ENCODE measurements around the gene SSRP1. TPM values are rescaled to one million over a fixed set of nuclear protein-coding genes. Genes with fewer than 3 reads are reported as not detected.
"Not testable (repeated sequence)": the region's sequence is repeated elsewhere in the genome, so short reads cannot be mapped to it uniquely, and the experiment has no call there.

SSRP1 gene
- polyA plus RNA-seq, 1 experiment = 113 TPM

GRCh38 chr11:57340039-57340615 lies 4.4 kb upstream of the SSRP1 start:
- ChIA-PET CTCF (interaction anchor here (0.6 to 1.2 kb wide), 2 partner anchors 187 to 331 kb away, joined by 3 to 5 read pairs; no protein-coding TSS in a partner anchor), POLR2A (no interaction called here)
- Histone ChIP-seq H3K27ac (ENCODE audit: low read depth, low read length) (no peak overlapping the region), H3K4me3 (ENCODE audit: low read depth, low read length) (no peak overlapping the region), H3K27me3 (ENCODE audit: control insufficient read depth, insufficient read depth, low read length) (peaks cover 25% of the 10 kb centered on the region), H3K9me3 (ENCODE audit: control insufficient read depth, insufficient read depth, low read length) (no peaks in the 10 kb centered on the region; the same call in 1 of the 2 replicates)
- DNase-seq (ENCODE audit: low read depth, low spot score) = no peak
- no peak for TF ChIP-seq CTCF (IDR thresholded peaks at IDR 0.05; ENCODE audit: low read depth, low read length)

- POLR2A ChIA-PET = no interaction called here
- Histone ChIP-seq H3K27ac (ENCODE audit: low read depth, low read length) (no peak overlapping the region), H3K27me3 (ENCODE audit: control insufficient read depth, insufficient read depth, low read length) (peaks cover 25% of the 10 kb centered on the region), H3K4me3 (ENCODE audit: low read depth, low read length) (no peak overlapping the region), H3K9me3 (ENCODE audit: control insufficient read depth, insufficient read depth, low read length) (no peaks in the 10 kb centered on the region; the same call in 1 of the 2 replicates)
- TF ChIP-seq CTCF (IDR thresholded peaks at IDR 0.05; ENCODE audit: low read depth, low read length) = no peak
- CTCF ChIA-PET = no interaction called here
- no peak for DNase-seq (ENCODE audit: low read depth, low spot score)
Observed at GRCh38 chr11:57339328-57339727, 3.6 kb upstream of the SSRP1 start.

GRCh38 chr11:57338142-57338541 lies 2.5 kb upstream of the SSRP1 start, which contains the start of gene P2RX3:
TSS of gene P2RX3 (plus strand) at chr11:57338352. CDS start at chr11:57338551, 199 bp downstream.
- CTCF ChIA-PET = interaction anchor here (0.9 kb wide), 1 partner anchor 15 kb away, joined by 3 read pairs; no protein-coding TSS in a partner anchor
- H3K27me3 ChIP-seq (ENCODE audit: control insufficient read depth, insufficient read depth, low read length) = peaks cover 25% of the 10 kb centered on the region
- TF ChIP-seq CTCF (IDR thresholded peaks at IDR 0.05; ENCODE audit: low read depth, low read length) = no peak
- no peak within 1 kb of the TSS for H3K27ac ChIP-seq (ENCODE audit: low read depth, low read length)
- no peaks in the 10 kb centered on the region; the same call in 1 of the 2 replicates for H3K9me3 ChIP-seq (ENCODE audit: control insufficient read depth, insufficient read depth, low read length)
- H3K4me3 ChIP-seq (ENCODE audit: low read depth, low read length) = no peak within 1 kb of the TSS
- POLR2A ChIA-PET = interaction anchor here (0.6 kb wide), 1 partner anchor 288 kb away, joined by 3 read pairs; no protein-coding TSS in a partner anchor
- no peak for DNase-seq (ENCODE audit: low read depth, low spot score)

- H3K9me3 ChIP-seq (ENCODE audit: control insufficient read depth, insufficient read depth, low read length); H3K4me3 ChIP-seq (ENCODE audit: low read depth, low read length); DNase-seq (ENCODE audit: low read depth, low spot score); H3K27ac ChIP-seq (ENCODE audit: low read depth, low read length): not testable (repeated sequence)
- peaks cover 25% of the 10 kb centered on the region for H3K27me3 ChIP-seq (ENCODE audit: control insufficient read depth, insufficient read depth, low read length)
- POLR2A ChIA-PET = interaction anchor here (0.6 kb wide), 1 partner anchor 176 kb away, joined by 3 read pairs; no protein-coding TSS in a partner anchor
- CTCF ChIA-PET = interaction anchor here (1.0 to 2.3 kb wide), 4 partner anchors 9 to 156 kb away, joined by 3 to 7 read pairs (median 4); partner anchors contain the start of gene TNKS1BP1
Observed at GRCh38 chr11:57336856-57337255, 1.2 kb upstream of the SSRP1 start.

- no peak for DNase-seq (ENCODE audit: low read depth, low spot score)
- Histone ChIP-seq H3K9me3 (ENCODE audit: control insufficient read depth, insufficient read depth, low read length) (no peaks in the 10 kb centered on the region; the same call in 1 of the 2 replicates), H3K27me3 (ENCODE audit: control insufficient read depth, insufficient read depth, low read length) (peaks cover 22% of the 10 kb centered on the region), H3K4me3 (ENCODE audit: low read depth, low read length) (peak overlapping the region; percentile 78), H3K27ac (ENCODE audit: low read depth, low read length) (no peak overlapping the region)
- POLR2A ChIA-PET = interaction anchor here (2.6 kb wide), 1 partner anchor 10 kb away, joined by 14 read pairs; the partner anchor contains the start of gene TNKS1BP1
- CTCF ChIA-PET = interaction anchor here (1.0 to 2.3 kb wide), 5 partner anchors 10 to 191 kb away, joined by 3 to 7 read pairs (median 5); partner anchors contain the start of gene TNKS1BP1
- no peak for TF ChIP-seq CTCF (IDR thresholded peaks at IDR 0.05; ENCODE audit: low read depth, low read length)
Observed at GRCh38 chr11:57336111-57336666, 497 bp upstream of the SSRP1 start.
